GM19438 (cell line): ENCODE measurements around the gene MINAR1.
"Not testable (repeated sequence)": the region's sequence is repeated elsewhere in the genome, so short reads cannot be mapped to it uniquely, and the experiment has no call there.

Experiments
- ATAC-seq: cut with Tn5 transposase; IDR thresholded peaks from one replicate; pipeline ENCODE4 v1.9.1; 2021; ENCODE audit warnings: low read depth; ENCODE audit not compliant: unreplicated experiment

MINAR1 gene

GRCh38 chr15:79431636-79432344 lies at the start of gene MINAR1:
MINAR1 (plus strand) TSS chr15:79432336; CDS start chr15:79456148, 23,812 bp downstream.
- no peak for ATAC-seq

DNA sequence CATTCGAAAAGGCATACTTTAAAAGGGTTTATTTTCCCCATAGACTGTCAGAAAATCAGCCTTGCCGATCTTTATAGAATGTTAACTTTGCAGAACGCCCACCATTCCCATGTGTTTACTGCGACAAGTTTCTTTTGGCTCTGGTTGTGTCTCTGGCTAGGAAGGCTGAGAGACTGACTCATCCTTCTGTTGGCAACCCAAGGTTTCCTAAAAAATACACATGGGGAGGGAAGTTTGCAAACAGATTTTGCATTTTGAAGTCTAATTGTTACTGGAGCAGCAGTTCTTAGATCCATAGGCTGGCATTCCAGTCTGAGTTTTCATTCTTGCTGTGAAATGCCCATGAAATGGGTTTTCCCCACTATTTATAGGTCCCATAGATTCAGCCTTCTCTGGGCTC lies 37.9 kb upstream of the MINAR1 start:
- ATAC-seq, result no peak

DNA sequence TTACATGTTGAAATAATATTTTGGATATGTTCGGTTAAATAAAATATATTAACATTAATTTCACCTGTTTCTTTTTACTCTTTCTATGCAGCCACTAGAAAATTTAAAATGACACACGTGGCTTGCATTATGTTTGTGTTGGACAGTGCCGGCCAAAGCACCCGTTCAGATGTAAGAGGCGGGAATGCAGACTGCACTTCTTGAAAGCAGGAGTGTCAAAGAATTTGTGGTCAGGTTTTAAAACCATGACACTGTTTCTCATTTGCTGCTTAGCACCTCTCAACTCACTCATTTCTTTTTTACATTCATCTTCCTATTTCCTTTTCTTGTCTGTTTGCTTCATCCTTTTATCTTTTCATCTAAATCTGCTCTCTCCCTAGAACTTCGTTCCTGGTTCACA lies 35.3 kb upstream of the MINAR1 start:
- ATAC-seq, result no peak

DNA sequence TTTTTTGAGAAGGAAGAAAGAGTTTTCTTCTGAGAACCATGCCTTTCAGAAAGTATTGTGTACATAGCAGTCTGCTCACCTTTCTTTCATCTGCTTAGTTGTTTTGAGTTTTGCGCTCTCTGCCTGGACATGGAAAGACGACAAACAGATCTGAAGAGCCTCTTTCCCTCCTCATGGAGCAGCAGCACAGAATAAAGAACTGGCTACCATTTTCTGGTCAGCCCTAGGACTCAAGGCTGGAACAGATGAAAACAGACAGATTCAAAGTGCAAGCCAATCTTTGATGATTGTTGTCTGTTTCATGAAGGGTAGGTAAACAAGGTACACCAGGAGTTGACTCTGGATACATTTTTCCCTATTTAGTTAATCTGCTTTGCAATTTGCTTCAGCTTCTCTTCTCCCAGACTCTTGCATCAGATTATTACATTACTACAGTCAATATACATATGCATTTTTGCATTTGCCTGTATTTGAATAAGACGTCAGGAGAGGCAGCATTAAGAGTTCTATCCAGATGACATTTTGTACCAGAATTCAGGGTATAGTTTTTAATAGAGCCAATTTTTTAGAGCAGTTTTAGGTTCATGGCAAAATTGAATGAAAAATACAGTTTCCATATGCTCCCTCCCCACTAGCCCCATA lies 34.7 kb upstream of the MINAR1 start:
- ATAC-seq, result no peak

DNA sequence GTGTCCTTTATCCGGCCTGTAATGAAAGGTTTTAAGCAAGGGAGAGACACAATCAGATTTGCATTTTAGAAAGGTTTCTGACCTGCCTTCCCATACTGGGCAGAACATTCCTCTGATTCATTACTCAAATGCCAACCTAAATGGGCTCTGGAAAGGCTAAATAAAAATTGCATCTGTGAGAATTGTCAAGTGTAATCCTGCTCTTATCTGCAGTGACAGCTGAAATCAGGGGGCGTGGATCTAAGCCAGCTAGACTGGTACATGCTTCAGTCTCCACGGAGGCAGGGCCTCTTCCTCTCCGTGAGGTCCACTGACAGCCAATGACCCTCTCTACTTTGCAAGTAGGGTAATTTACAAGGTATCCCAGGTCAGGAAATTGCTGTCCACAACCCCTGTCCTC lies 32.5 kb upstream of the MINAR1 start:
- ATAC-seq, result no peak

DNA sequence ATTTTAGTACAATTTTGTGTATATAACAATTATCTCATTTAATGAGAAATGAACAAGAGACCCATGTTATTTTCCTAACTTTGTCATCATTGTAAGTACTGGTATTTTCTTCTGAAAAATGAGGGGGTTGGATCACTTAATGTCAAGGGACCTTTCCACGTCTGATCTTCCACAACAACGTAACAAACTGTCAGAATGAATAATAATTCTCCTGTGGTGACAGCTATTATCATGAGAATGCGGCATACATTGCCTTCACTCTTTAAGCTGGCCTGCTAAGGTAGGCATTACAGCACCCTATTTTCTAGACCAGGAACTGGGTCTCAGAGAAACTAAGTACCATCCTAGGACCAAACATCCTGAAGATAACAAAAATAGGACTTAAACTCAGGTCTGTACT lies 31.5 kb upstream of the MINAR1 start:
- no peak for ATAC-seq

- ATAC-seq, result no peak
Measured at GRCh38 chr15:79401301-79401700, 30.8 kb upstream of the MINAR1 start.

- ATAC-seq, result no peak
Measured at GRCh38 chr15:79402136-79402535, 30.0 kb upstream of the MINAR1 start.

DNA sequence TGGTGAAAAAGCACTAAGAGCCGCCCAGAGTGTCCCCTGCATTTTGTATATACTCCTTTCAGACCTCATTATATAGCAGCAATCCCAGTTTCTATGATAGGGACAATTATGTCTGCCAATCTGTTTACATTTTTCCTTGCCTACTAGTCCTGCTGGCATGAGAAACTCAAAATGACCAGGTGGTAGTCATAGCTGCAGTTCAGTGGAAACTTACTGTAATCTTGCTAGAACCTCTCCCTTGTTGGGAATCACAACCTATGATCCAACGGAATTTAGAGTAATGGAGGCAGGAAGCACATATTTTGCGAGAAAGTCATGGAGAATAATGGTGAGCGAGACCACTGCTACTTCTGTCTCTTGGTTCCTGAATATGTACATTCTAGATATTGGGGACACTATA lies 28.6 kb upstream of the MINAR1 start:
- no peak for ATAC-seq

DNA sequence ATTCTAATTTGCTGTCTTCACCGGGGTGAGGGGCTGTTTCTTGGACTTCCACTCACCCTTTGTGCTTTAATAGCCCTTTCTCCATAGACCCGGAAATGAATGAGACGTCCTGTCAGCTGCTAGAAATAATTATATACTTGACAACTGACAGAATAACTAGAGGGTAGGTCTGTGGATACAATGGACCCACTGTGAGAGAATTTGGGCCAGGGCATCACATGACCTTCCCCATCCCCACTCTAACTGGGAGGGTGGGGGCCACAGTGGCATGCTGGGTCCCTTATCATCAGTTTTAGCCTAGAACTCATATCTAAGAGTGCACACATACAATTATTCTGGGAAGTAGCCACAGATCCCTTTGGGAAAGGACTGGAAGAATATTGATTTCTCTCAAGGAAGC lies 25.9 kb upstream of the MINAR1 start:
- no peak for ATAC-seq

DNA sequence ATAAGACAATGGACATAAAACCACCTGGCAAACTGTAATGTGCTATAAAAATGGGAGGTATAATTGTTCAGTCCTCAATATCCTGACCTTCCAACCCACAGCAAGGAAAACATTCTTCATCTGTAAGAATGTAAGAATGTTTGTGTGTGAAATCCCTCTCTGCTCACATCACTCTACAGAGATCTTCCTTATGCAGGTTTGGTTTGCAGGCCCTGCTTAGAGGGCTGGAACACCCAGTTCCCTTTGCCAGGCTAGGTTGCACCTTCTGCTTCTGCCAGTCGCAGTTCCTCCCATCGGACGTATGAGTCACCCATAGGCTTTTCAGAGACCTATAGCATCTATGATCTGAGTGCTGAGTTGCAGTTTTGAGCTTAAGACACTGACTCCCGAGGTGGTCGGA lies 24.1 kb upstream of the MINAR1 start:
- no peak for ATAC-seq

- ATAC-seq, result no peak
Measured at GRCh38 chr15:79410237-79410636, 21.9 kb upstream of the MINAR1 start.

DNA sequence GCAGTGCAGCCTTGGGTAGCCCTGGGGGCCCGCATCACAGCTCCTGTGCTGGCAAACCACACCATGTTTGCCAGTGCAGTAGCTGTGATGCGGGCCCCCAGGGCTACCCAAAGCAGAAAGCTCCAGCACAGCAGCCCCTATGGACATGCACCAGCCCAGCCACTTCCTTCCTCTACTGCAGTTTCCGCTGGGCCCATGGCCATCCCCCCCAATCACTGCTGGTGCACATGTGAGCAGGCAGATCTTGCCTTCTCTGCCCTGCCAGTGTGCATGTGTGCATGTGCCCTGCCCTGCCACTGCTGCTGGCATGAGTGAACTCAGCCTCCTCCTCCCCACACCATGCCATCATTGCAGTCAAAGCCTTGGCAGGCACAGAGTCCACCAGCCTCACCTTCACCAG lies 20.1 kb upstream of the MINAR1 start:
- ATAC-seq, result no peak

GRCh38 chr15:79412429-79412828 lies 19.7 kb upstream of the MINAR1 start:
- ATAC-seq, result no peak

DNA sequence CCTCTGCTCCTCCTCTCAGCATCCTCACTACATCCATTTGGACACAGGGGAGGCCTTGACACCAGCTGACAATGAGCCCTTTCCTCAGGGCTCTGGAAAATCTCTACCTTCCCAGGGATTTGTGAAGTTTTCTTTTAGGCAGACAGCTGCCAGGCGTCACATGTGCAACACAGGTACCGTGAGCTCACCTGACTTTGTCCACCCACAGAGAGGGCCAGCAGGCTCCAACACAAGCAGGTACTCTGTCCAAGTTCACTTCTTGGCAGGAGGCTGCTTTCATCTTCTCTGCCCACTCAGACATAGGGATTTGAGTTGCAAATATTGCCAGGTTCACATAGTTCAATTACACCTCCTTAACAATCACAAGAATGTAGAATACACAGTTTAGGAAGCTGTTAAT lies 15.3 kb upstream of the MINAR1 start:
- no peak for ATAC-seq

DNA sequence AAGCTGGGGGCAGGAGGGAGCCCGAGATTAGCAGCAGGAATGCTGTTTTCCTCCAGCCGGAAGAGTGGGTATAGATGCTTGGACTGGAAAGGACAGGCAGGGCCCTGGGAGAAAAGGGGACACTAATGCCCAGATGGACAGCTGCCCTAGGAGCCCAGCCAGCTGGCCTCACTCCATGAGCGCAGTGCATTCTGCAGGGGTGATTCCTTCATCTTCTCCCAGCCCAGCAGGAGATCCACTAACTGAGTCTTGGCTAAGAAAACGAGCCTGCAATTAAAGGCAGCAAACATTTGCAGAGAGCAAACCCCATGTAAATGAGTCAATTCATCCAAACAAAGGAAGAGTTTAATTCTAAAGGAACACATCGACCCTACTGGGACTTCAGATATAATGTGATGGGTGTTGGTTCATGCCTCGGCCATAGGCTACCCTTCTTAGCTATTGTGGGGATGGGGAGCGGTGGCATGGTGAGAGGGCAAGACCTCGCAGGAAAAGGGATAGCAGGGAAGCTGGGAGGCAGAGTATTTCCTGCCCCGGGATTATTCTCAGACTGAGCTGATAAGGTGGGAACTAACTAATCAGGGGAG lies 13.3 kb upstream of the MINAR1 start:
- ATAC-seq, result no peak

GRCh38 chr15:79425591-79426295 lies 6.4 kb upstream of the MINAR1 start:
- no peak for ATAC-seq

DNA sequence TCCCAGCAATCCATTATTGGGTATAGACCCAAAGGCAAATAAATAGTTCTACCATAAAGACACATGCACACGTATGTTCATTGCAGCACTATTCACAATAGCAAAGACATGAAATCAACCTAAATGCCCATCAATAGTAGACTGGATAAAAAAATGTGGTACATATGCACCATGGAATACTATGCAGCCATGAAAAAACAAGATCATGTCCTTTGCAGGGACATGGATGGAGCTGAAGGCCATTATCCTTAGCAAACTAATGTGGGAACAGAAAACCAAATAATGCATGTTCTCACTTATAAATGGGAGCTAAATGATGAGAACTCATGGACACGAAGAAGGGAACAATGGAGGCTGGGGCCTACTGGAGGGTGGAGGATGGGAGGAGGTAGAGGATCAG lies 5.2 kb upstream of the MINAR1 start:
- not testable (repeated sequence) for ATAC-seq

DNA sequence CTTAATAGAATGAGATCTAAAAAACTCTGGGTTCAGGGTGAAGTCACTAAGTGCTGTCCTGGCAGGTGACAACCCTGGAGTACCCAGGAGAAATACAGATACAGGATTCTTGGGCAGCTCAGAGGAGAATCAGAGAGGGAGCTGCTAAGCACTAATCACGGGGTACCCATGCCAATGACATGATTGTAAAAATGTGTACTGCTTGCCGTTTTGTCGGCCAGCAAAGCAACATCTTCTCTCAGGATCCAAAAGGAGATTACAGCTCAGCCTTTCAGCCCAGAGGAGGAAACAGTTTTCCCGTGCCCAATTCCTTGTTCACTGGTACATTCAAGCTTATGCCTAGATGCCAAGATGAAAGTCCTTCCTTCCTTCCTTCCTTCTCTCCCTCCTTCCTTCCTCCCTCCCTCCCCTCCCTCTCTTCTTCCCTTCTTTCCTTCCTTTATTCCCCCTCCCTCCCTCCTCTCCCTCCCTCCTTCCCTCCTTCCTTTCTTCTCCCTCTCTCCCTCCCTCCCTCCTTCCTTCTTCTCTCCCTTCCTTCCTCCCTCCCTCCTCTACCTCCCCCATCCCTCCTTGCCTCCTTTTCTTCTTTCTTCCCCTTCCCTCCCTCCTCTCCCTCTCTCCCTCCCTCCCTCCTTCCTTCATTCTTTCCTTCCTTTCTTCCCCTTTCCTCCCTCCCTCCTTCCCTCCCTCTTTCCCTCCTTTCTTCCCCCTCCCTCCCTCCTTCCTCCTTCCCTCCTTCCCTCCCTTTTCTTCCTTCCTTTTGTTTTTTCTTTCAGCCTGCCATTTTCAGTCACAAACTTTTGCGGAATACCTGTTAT lies 4.1 kb upstream of the MINAR1 start:
- no peak for ATAC-seq

- ATAC-seq, result no peak
Measured at GRCh38 chr15:79430901-79431635, 1.1 kb upstream of the MINAR1 start.
